ENCODE data around the gene RIN3. TPM values are rescaled to one million over a fixed set of nuclear protein-coding genes. Genes with fewer than 3 reads are reported as not detected.

RIN3 gene
- total and polyA plus RNA-seq, 10 of the 15 experiments (the other 5 are each of a cell fraction or from before 2014, with no cell fraction given), result 0.91 to 23.3 (median 6.3) TPM

DNA sequence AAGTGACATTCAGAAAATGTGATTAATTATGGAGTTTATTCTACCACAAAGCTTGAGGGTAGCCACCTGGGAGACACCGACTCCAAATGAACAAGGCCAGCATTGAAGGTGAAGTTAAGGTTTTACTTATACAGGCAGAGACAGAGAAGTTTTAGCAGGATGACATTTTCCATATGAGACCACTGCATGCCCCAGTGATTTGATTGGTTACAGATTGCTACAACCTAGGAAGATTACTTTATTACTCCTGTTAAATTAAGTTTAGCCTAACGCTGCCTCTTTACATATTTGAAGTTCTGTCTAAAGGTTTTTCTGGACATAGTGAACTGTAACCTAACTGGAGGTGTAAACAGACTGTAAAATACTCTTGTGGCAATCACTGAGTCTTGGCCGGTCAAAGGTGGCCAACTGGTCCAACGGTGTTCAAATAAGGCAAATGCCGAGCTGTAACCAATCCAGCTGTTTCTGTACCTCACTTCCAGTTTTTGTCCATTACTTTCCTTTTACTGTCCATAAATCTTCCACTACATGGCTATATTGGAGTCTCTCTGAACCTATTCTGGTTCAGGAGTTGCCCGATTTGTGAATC, 57.2 kb downstream of the RIN3 start:
- DNase-seq (ENCODE audit: low read depth, low spot score) (no peak), ATAC-seq (no peak), FAIRE-seq (no peak)
- H3K4me3 ChIP-seq, result no peak overlapping the region
- in situ Hi-C loops (cut with MboI) (no loop called here), intact Hi-C loops (cut with micrococcal nuclease; ENCODE audit: unreplicated experiment) (no loop called here)
- ChIA-PET CTCF (no interaction called here), POLR2A (interaction anchor here (1.6 kb wide), 1 partner anchor 56 kb away, joined by 4 read pairs; no protein-coding TSS in a partner anchor), RAD21 (ENCODE audit: unreplicated experiment) (interaction anchor here (0.7 to 6.8 kb wide), 3 partner anchors 17 to 110 kb away, joined by 3 to 63 read pairs (median 9); no protein-coding TSS in a partner anchor), SMC1A (ENCODE audit: uncharacterized antibody, unreplicated experiment) (interaction anchor here (0.8 to 8.9 kb wide), 3 partner anchors 16 to 171 kb away, joined by 4 to 137 read pairs (median 20); no protein-coding TSS in a partner anchor)
- peaks cover 23% of the 10 kb centered on the region for H3K4me1 ChIP-seq (ENCODE audit: control insufficient read depth, insufficient read depth, low read length)
- WGBS (ENCODE audit: insufficient coverage, insufficient replicate concordance, low lambda C conversion rate, missing lambda C conversion rate), result 96% methylated on average over 6 of the region's 6 CpGs
- no peak overlapping the region for H3K4me2 ChIP-seq (ENCODE audit: control insufficient read depth, insufficient read depth)
- H3K27ac ChIP-seq (ENCODE audit: control insufficient read depth, insufficient read depth), result no peak overlapping the region
- H3K9me3 ChIP-seq (replicated peaks; ENCODE audit: control insufficient read depth, insufficient read depth, low read length), result peaks cover 16% of the 10 kb centered on the region
- BruUV-seq (replicated peaks), result no TSS peak
- H3K27me3 ChIP-seq (replicated peaks in 1 of 2; ENCODE audit: control insufficient read depth in 2 of 2, insufficient read depth in 2 of 2, low read length in 1 of 2), result no peaks in the 10 kb centered on the region
- H4K20me1 ChIP-seq (ENCODE audit: control insufficient read depth, insufficient read depth), result no peaks in the 10 kb centered on the region
- no peak overlapping the region for H2AFZ ChIP-seq (ENCODE audit: control insufficient read depth, low read depth, low read length)
- TF ChIP-seq, protein P1, sequence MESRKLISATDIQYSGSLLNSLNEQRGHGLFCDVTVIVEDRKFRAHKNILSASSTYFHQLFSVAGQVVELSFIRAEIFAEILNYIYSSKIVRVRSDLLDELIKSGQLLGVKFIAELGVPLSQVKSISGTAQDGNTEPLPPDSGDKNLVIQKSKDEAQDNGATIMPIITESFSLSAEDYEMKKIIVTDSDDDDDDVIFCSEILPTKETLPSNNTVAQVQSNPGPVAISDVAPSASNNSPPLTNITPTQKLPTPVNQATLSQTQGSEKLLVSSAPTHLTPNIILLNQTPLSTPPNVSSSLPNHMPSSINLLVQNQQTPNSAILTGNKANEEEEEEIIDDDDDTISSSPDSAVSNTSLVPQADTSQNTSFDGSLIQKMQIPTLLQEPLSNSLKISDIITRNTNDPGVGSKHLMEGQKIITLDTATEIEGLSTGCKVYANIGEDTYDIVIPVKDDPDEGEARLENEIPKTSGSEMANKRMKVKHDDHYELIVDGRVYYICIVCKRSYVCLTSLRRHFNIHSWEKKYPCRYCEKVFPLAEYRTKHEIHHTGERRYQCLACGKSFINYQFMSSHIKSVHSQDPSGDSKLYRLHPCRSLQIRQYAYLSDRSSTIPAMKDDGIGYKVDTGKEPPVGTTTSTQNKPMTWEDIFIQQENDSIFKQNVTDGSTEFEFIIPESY (IDR thresholded peaks at IDR 0.05), result no peak
- no peak for TF ChIP-seq SP1 (IDR thresholded peaks at IDR 0.05; ENCODE audit: low read depth, low read length)
- TF ChIP-seq, protein P2, sequence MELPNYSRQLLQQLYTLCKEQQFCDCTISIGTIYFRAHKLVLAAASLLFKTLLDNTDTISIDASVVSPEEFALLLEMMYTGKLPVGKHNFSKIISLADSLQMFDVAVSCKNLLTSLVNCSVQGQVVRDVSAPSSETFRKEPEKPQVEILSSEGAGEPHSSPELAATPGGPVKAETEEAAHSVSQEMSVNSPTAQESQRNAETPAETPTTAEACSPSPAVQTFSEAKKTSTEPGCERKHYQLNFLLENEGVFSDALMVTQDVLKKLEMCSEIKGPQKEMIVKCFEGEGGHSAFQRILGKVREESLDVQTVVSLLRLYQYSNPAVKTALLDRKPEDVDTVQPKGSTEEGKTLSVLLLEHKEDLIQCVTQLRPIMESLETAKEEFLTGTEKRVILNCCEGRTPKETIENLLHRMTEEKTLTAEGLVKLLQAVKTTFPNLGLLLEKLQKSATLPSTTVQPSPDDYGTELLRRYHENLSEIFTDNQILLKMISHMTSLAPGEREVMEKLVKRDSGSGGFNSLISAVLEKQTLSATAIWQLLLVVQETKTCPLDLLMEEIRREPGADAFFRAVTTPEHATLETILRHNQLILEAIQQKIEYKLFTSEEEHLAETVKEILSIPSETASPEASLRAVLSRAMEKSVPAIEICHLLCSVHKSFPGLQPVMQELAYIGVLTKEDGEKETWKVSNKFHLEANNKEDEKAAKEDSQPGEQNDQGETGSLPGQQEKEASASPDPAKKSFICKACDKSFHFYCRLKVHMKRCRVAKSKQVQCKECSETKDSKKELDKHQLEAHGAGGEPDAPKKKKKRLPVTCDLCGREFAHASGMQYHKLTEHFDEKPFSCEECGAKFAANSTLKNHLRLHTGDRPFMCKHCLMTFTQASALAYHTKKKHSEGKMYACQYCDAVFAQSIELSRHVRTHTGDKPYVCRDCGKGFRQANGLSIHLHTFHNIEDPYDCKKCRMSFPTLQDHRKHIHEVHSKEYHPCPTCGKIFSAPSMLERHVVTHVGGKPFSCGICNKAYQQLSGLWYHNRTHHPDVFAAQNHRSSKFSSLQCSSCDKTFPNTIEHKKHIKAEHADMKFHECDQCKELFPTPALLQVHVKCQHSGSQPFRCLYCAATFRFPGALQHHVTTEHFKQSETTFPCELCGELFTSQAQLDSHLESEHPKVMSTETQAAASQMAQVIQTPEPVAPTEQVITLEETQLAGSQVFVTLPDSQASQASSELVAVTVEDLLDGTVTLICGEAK (IDR thresholded peaks at IDR 0.05; ENCODE audit: borderline replicate concordance), result no peak
- no peak for TF ChIP-seq ESRRA (IDR thresholded peaks at IDR 0.05; ENCODE audit: low read length)
- TF ChIP-seq RAD51 (IDR thresholded peaks at IDR 0.05), result no peak
- no peak for TF ChIP-seq ZBED1 (IDR thresholded peaks at IDR 0.05; ENCODE audit: borderline replicate concordance)
- no peak for TF ChIP-seq FOXM1 (IDR thresholded peaks at IDR 0.05; ENCODE audit: low read depth, low read length)
- TF ChIP-seq JUND (IDR thresholded peaks at IDR 0.05; ENCODE audit: low read depth, low read length), result no peak
- TF ChIP-seq EED (IDR thresholded peaks at IDR 0.05; ENCODE audit: low read depth), result no peak
- peaks cover 0 to 2% of the 10 kb centered on the region in 2 experiments; a peak in 2 of 4 replicates for H3K36me3 ChIP-seq (ENCODE audit: control insufficient read depth in 2 of 2, insufficient read depth in 2 of 2, low read length in 1 of 2)
- no peaks in the 10 kb centered on the region for H3K79me2 ChIP-seq (ENCODE audit: control insufficient read depth, insufficient read depth, low read length)
- H3K9ac ChIP-seq (ENCODE audit: control insufficient read depth, insufficient read depth, low read length), result no peak overlapping the region
